HCT116 (cell line): ENCODE data around the gene CD207. TPM values are rescaled to one million over a fixed set of nuclear protein-coding genes. Genes with fewer than 3 reads are reported as not detected.
"Not testable (repeated sequence)": the region's sequence is repeated elsewhere in the genome, so short reads cannot be mapped to it uniquely, and the experiment has no call there.

Experiments used
- ATAC-seq: fragments of 200-7000 bp; cut with Tn5 transposase; 2 replicates; pipeline ENCODE4 v1.9.1; 2020; ENCODE audit warnings: mild to moderate bottlenecking, moderate library complexity
- BruUV-seq: library from RNA; stranded (reverse); fragments of 400-500 nt; replicated peaks from 2 replicates; lab custom pipeline; 2021; lab: Mats Ljungman, UMichigan
- CTCF ChIA-PET: fragments of 300-600 bp; sonication (Branson Sonifier 250); formaldehyde crosslinking; loops from one replicate; lab custom pipeline; 2021; ENCODE audit warnings: antibody characterized with exemption; lab: Charles Lee
- POLR2A ChIA-PET: fragments of 300-600, 350-600 bp; sonication (Branson Sonifier 250); formaldehyde crosslinking; loops from one replicate; lab custom pipeline; 2021; ENCODE audit warnings: antibody characterized with exemption; lab: Charles Lee
- RAD21 ChIA-PET, 2 experiments: fragments of 300-600 bp; sonication (Branson Sonifier 250); formaldehyde crosslinking; loops; one replicate each; lab custom pipeline; 2023; ENCODE audit warnings: low total read pairs in 2 of 2; ENCODE audit not compliant: uncharacterized antibody in 2 of 2, unreplicated experiment in 2 of 2, low non-redundant PET in 1 of 2; lab: Charles Lee
- DNase-seq: peaks from one replicate; pipeline ENCODE4 v3.0.0-alpha.2; 2010; ENCODE audit warnings: low read depth, low spot score
- H2AFZ ChIP-seq: fragments of 200-600 bp; shearing (Covaris generic), sonication (generic); 2 replicates; pipeline ENCODE4 v1.6.1; 2017; ENCODE audit warnings: low read depth, mixed run types, mixed read lengths, antibody characterized with exemption, low read length; ENCODE audit not compliant: poor library complexity, severe bottlenecking
- H3K27ac ChIP-seq: 2 replicates; pipeline ENCODE4 v1.5.1; 2012; ENCODE audit warnings: low read depth, low read length
- H3K27me3 ChIP-seq: fragments of 200-600 bp; sonication (generic); 2 replicates; pipeline ENCODE4 v1.6.1; 2016; ENCODE audit warnings: mixed run types, low read length, mixed read lengths; ENCODE audit not compliant: insufficient read depth
- H3K36me3 ChIP-seq, 2 experiments: fragments of 200-500 bp in 1 of 2; fragments of 200-600 bp in 1 of 2; sonication (Bioruptor generic) in 1 of 2; sonication (generic) in 1 of 2; 2 replicates each; pipeline versions ENCODE4 v1.5.1 to v1.6.1; 2014 to 2016; ENCODE audit warnings: low read length in 2 of 2, inconsistent platforms in 1 of 2, mixed read lengths in 1 of 2, mixed run types in 1 of 2; ENCODE audit not compliant: insufficient read depth in 2 of 2, control insufficient read depth in 1 of 2
- H3K4me1 ChIP-seq, 2 experiments: fragments of 200-600 bp in 1 of 2; sonication (generic) in 1 of 2; 2 replicates each; pipeline versions ENCODE4 v1.5.1 to v1.6.1; 2012 to 2017; ENCODE audit warnings: low read length in 2 of 2, inconsistent platforms in 1 of 2, mild to moderate bottlenecking in 1 of 2, mixed read lengths in 1 of 2, mixed run types in 1 of 2, moderate library complexity in 1 of 2; ENCODE audit not compliant: insufficient read depth in 2 of 2, control insufficient read depth in 1 of 2
- H3K4me2 ChIP-seq: fragments of 200-600 bp; sonication (generic); 2 replicates; pipeline ENCODE4 v1.6.1; 2017; ENCODE audit warnings: mixed run types, low read length, mixed read lengths
- H3K4me3 ChIP-seq, 2 experiments: fragments of 200-600 bp in 1 of 2; sonication (generic) in 1 of 2; replicated peaks in 1 of 2; 2 replicates each; pipeline ENCODE4 v1.5.1; 2011 to 2016; ENCODE audit warnings: low read length in 2 of 2, control low read depth in 1 of 2, low read depth in 1 of 2, mild to moderate bottlenecking in 1 of 2, mixed read lengths in 1 of 2, mixed run types in 1 of 2
- H3K79me2 ChIP-seq: fragments of 200-600 bp; sonication (generic); 2 replicates; pipeline ENCODE4 v1.6.1; 2017; ENCODE audit warnings: mild to moderate bottlenecking, mixed run types, low read length, moderate library complexity, mixed read lengths; ENCODE audit not compliant: insufficient read depth
- H3K9ac ChIP-seq: fragments of 200-600 bp; sonication (generic); 2 replicates; pipeline ENCODE4 v1.6.1; 2016; ENCODE audit warnings: low read length, mixed read lengths
- H3K9me2 ChIP-seq: fragments of 200-600 bp; sonication (generic), shearing (Covaris generic); 2 replicates; pipeline ENCODE4 v1.6.1; 2017; ENCODE audit warnings: mixed run types, mild to moderate bottlenecking, moderate library complexity; ENCODE audit not compliant: insufficient read depth
- H3K9me3 ChIP-seq, 2 experiments: fragments of 200-500 bp in 1 of 2; fragments of 200-600 bp in 1 of 2; sonication (Bioruptor generic) in 1 of 2; sonication (generic) in 1 of 2; 2 replicates each; pipeline ENCODE4 v1.6.1; 2014 to 2017; ENCODE audit warnings: low read length in 2 of 2, mixed read lengths in 2 of 2, inconsistent platforms in 1 of 2, low read depth in 1 of 2, mild to moderate bottlenecking in 1 of 2, mixed run types in 1 of 2, moderate library complexity in 1 of 2; ENCODE audit not compliant: control insufficient read depth in 1 of 2, insufficient read depth in 1 of 2
- H4K20me1 ChIP-seq: fragments of 200-600 bp; sonication (generic), shearing (Covaris generic); 2 replicates; pipeline ENCODE4 v1.6.1; 2017; ENCODE audit warnings: mixed run types, mild to moderate bottlenecking, moderate library complexity; ENCODE audit not compliant: insufficient read depth
- CBX3 ChIP-seq: IDR thresholded peaks from 2 replicates; pipeline ENCODE4 v1.6.1; 2012; ENCODE audit warnings: low read depth
- CEBPB ChIP-seq: IDR thresholded peaks from 2 replicates; pipeline ENCODE4 v1.6.1; 2012; ENCODE audit warnings: low read depth
- EZH2phosphoT487 ChIP-seq: fragments of 200-600 bp; IDR thresholded peaks from 2 replicates; pipeline ENCODE4 v1.6.1; 2018; ENCODE audit warnings: antibody characterized with exemption, borderline replicate concordance
- JUND ChIP-seq: IDR thresholded peaks from 2 replicates; pipeline ENCODE4 v1.6.1; 2012
- MAX ChIP-seq: IDR thresholded peaks from 2 replicates; pipeline ENCODE4 v1.6.1; 2012
- POLR2A ChIP-seq: IDR thresholded peaks from 2 replicates; pipeline ENCODE4 v1.7.0; 2011; ENCODE audit warnings: borderline replicate concordance; ENCODE audit not compliant: insufficient read depth, insufficient read length; ENCODE audit errors: extremely low read depth
- POLR2AphosphoS5 ChIP-seq: IDR thresholded peaks from 2 replicates; pipeline ENCODE4 v1.6.1; 2011; ENCODE audit warnings: mild to moderate bottlenecking, low read depth, low read length, moderate library complexity
- RAD21 ChIP-seq: IDR thresholded peaks from 2 replicates; pipeline ENCODE4 v1.6.1; 2012; ENCODE audit warnings: low read depth, mild to moderate bottlenecking
- SP1 ChIP-seq: IDR thresholded peaks from 2 replicates; pipeline ENCODE4 v1.6.1; 2012; ENCODE audit warnings: low read depth
- SRF ChIP-seq: IDR thresholded peaks from 2 replicates; pipeline ENCODE4 v1.6.1; 2012; ENCODE audit warnings: low read depth
- YY1 ChIP-seq: IDR thresholded peaks from 2 replicates; pipeline ENCODE4 v1.6.1; 2011; ENCODE audit warnings: low read length, low read depth, moderate library complexity, mild to moderate bottlenecking; ENCODE audit not compliant: insufficient replicate concordance; ENCODE audit errors: extremely low read depth
- ZFX ChIP-seq: fragments of 450-650 bp; IDR thresholded peaks from 2 replicates; pipeline ENCODE4 v1.6.1; 2017
- intact Hi-C: fragments of 100-400 bp; cut with micrococcal nuclease; formaldehyde crosslinking; loops from 2 replicates; pipeline ENCODE4 v1.10.0; 2022
- total RNA-seq: library from RNA; stranded (reverse); gene quantifications from one replicate; pipeline ENCODE4 v1.2.1, GENCODE V29; 2021; ENCODE audit not compliant: unreplicated experiment
- TF ChIP-seq, protein P1 (sequence below): IDR thresholded peaks from 2 replicates; pipeline ENCODE4 v1.6.1; 2012; ENCODE audit warnings: low read depth

The CD207 gene
- total RNA-seq, 1 experiment from 2014 or later, result not detected

- H2AFZ ChIP-seq, intact Hi-C loops, H3K36me3 ChIP-seq, ATAC-seq, H3K4me2 ChIP-seq, H3K27ac ChIP-seq, BruUV-seq, DNase-seq, H3K4me1 ChIP-seq, H3K9ac ChIP-seq, H3K9me2 ChIP-seq, POLR2A ChIA-PET, H3K9me3 ChIP-seq, H3K79me2 ChIP-seq, H3K4me3 ChIP-seq, RAD21 ChIA-PET, H4K20me1 ChIP-seq: not testable (repeated sequence)
- CTCF ChIA-PET, result interaction anchor here (1.7 kb wide), 1 partner anchor 72 kb away, joined by 6 read pairs; no protein-coding TSS in a partner anchor
- H3K27me3 ChIP-seq, result peaks cover 11% of the 10 kb centered on the region
Observed at GRCh38 chr2:70876138-70876537, 40.5 kb upstream of the CD207 start.

GRCh38 chr2:70873541-70873940, 37.9 kb upstream of the CD207 start:
- Histone ChIP-seq H3K4me3 (no peak overlapping the region), H3K27ac (no peak overlapping the region), H3K27me3 (peaks cover 6% of the 10 kb centered on the region; the same call in 1 of the 2 replicates), H2AFZ (no peak overlapping the region)
- no peak for TF ChIP-seq CBX3
- TF ChIP-seq ZFX, result no peak
- TF ChIP-seq MAX, result no peak
- no peak for TF ChIP-seq SP1
- no peak for TF ChIP-seq POLR2AphosphoS5
- TF ChIP-seq EZH2phosphoT487, result no peak
- TF ChIP-seq, protein P1, sequence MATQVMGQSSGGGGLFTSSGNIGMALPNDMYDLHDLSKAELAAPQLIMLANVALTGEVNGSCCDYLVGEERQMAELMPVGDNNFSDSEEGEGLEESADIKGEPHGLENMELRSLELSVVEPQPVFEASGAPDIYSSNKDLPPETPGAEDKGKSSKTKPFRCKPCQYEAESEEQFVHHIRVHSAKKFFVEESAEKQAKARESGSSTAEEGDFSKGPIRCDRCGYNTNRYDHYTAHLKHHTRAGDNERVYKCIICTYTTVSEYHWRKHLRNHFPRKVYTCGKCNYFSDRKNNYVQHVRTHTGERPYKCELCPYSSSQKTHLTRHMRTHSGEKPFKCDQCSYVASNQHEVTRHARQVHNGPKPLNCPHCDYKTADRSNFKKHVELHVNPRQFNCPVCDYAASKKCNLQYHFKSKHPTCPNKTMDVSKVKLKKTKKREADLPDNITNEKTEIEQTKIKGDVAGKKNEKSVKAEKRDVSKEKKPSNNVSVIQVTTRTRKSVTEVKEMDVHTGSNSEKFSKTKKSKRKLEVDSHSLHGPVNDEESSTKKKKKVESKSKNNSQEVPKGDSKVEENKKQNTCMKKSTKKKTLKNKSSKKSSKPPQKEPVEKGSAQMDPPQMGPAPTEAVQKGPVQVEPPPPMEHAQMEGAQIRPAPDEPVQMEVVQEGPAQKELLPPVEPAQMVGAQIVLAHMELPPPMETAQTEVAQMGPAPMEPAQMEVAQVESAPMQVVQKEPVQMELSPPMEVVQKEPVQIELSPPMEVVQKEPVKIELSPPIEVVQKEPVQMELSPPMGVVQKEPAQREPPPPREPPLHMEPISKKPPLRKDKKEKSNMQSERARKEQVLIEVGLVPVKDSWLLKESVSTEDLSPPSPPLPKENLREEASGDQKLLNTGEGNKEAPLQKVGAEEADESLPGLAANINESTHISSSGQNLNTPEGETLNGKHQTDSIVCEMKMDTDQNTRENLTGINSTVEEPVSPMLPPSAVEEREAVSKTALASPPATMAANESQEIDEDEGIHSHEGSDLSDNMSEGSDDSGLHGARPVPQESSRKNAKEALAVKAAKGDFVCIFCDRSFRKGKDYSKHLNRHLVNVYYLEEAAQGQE, result no peak
- no peak for TF ChIP-seq YY1
- no peak for TF ChIP-seq JUND
- TF ChIP-seq RAD21, result no peak
- no peak for TF ChIP-seq CEBPB
- no peak for TF ChIP-seq POLR2A
- no peak for TF ChIP-seq SRF
- TF ChIP-seq, all 23 proteins: peak for 0
- H3K36me3 ChIP-seq, result no peaks in the 10 kb centered on the region
- no peaks in the 10 kb centered on the region for H4K20me1 ChIP-seq
- H3K9me3 ChIP-seq, result no peaks in the 10 kb centered on the region
- no peak overlapping the region for H3K9ac ChIP-seq
- DNase-seq (no peak), ATAC-seq (no peak)
- no peak overlapping the region for H3K4me2 ChIP-seq
- BruUV-seq, result no TSS peak
- peaks cover 3 to 12% of the 10 kb centered on the region in 2 experiments; a peak in 1 of 4 replicates for H3K4me1 ChIP-seq
- H3K79me2 ChIP-seq, result no peaks in the 10 kb centered on the region
- RAD21 ChIA-PET, result interaction anchor here in 1 of 2 experiments (0.5 kb wide), 1 partner anchor 92 kb away, joined by 4 read pairs; no protein-coding TSS in a partner anchor
- intact Hi-C loops, result no loop called here
- CTCF ChIA-PET, result interaction anchor here (6.2 kb wide), 1 partner anchor 73 kb away, joined by 79 read pairs; no protein-coding TSS in a partner anchor
- no peaks in the 10 kb centered on the region for H3K9me2 ChIP-seq
- POLR2A ChIA-PET, result no interaction called here
